Esophagus muscularis mucosa (tissue), 4 donors: ENCODE data around the gene GLCCI1.

Source experiments
- EP300 ChIP-seq: sonication (generic); formaldehyde crosslinking; IDR thresholded peaks from one replicate; pipeline ENCODE4 v1.6.1; 2017; ENCODE audit warnings: antibody characterized with exemption
- POLR2A ChIP-seq: fragments of 450-650 bp; IDR thresholded peaks from one replicate; pipeline ENCODE4 v1.6.1; 2017; ENCODE audit warnings: antibody characterized with exemption, moderate library complexity, mild to moderate bottlenecking, low read depth
- POLR2AphosphoS5 ChIP-seq, 2 donors: sonication (generic); formaldehyde crosslinking; IDR thresholded peaks; one replicate each; pipeline ENCODE4 v1.6.1; 2017; ENCODE audit warnings: antibody characterized with exemption in 2 of 2
- TF ChIP-seq, protein P1 (sequence below), 3 experiments: fragments of 200-600 bp in 2 of 3; fragments of 450-650 bp in 1 of 3; sonication (generic) in 2 of 3; IDR thresholded peaks; one replicate each; pipeline ENCODE4 v1.5.1; 2017 to 2019; ENCODE audit warnings: antibody characterized with exemption in 3 of 3, mild to moderate bottlenecking in 2 of 3, moderate library complexity in 1 of 3

DNA sequence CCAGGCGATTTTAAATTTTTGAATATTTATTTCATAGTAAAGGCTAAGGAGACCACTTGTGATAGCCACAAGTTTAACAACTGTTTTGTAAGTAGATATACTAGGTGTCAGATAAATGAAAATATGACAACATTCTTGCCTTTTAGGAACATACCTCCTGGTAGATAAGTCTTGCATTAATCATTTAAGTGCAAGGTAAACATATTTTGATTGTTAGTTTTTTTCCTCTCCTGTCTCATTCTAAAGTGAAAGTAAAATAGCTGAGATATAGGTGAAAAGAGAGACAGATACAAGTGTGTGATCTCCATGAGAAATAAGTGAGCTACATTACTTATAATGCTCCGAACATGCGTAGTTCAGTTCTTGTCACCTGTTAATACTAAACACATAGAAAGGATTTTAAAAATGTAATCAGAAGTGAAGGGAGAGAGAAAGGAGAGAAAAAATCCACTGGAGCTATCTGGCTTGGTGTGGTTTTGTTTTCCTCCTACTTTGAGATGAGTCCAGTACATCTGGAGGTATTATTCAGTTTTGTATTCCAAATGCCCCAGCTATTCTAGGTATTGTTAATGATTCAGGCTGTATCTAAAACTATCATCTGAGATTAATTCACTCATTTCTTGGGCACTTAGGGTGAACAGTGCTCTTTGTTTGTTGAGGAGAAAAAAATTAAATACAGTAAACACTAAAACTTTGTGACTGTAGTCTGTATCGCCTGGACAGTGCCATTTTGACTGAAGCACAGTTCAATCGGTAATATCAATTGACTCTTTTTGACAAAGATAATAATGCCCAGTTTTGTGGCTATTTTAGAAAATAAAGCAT, 21.2 kb downstream of the GLCCI1 start:
- TF ChIP-seq, protein P1, sequence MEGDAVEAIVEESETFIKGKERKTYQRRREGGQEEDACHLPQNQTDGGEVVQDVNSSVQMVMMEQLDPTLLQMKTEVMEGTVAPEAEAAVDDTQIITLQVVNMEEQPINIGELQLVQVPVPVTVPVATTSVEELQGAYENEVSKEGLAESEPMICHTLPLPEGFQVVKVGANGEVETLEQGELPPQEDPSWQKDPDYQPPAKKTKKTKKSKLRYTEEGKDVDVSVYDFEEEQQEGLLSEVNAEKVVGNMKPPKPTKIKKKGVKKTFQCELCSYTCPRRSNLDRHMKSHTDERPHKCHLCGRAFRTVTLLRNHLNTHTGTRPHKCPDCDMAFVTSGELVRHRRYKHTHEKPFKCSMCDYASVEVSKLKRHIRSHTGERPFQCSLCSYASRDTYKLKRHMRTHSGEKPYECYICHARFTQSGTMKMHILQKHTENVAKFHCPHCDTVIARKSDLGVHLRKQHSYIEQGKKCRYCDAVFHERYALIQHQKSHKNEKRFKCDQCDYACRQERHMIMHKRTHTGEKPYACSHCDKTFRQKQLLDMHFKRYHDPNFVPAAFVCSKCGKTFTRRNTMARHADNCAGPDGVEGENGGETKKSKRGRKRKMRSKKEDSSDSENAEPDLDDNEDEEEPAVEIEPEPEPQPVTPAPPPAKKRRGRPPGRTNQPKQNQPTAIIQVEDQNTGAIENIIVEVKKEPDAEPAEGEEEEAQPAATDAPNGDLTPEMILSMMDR (IDR thresholded peaks at IDR 0.05) = no peak
- no peak for TF ChIP-seq POLR2A
- no peak for TF ChIP-seq POLR2AphosphoS5 (IDR thresholded peaks at IDR 0.05)
- no peak for TF ChIP-seq EP300
